ENCODE results near the gene COL4A2.

COL4A2 gene

DNA sequence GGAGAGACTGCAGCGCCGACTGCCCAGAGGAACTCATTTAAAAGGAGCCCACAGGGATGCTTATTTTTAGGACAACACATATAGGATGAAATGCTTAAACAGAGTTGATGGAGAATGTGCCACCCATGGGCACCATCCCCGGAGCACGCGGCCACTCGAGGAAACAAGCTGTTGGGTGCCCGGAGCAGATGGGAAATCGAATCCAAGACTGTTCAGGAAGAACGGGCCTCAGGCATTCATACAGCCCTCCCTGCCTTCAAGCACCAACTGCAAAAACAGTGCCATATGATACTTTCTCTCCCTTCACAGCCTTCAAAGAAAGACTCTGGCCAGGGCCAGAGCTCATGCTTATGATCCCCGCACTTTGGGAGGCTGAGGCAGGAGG lies 214.2 kb downstream of the COL4A2 start:
- TF ChIP-seq, protein P1, sequence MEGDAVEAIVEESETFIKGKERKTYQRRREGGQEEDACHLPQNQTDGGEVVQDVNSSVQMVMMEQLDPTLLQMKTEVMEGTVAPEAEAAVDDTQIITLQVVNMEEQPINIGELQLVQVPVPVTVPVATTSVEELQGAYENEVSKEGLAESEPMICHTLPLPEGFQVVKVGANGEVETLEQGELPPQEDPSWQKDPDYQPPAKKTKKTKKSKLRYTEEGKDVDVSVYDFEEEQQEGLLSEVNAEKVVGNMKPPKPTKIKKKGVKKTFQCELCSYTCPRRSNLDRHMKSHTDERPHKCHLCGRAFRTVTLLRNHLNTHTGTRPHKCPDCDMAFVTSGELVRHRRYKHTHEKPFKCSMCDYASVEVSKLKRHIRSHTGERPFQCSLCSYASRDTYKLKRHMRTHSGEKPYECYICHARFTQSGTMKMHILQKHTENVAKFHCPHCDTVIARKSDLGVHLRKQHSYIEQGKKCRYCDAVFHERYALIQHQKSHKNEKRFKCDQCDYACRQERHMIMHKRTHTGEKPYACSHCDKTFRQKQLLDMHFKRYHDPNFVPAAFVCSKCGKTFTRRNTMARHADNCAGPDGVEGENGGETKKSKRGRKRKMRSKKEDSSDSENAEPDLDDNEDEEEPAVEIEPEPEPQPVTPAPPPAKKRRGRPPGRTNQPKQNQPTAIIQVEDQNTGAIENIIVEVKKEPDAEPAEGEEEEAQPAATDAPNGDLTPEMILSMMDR (IDR thresholded peaks at IDR 0.05): no peak
- peak overlapping the region; percentile 88 to 92 for H3K27ac ChIP-seq
- no peak for DNase-seq (ENCODE audit: low spot score)
- H3K4me3 ChIP-seq: peak overlapping the region; percentile 19

DNA sequence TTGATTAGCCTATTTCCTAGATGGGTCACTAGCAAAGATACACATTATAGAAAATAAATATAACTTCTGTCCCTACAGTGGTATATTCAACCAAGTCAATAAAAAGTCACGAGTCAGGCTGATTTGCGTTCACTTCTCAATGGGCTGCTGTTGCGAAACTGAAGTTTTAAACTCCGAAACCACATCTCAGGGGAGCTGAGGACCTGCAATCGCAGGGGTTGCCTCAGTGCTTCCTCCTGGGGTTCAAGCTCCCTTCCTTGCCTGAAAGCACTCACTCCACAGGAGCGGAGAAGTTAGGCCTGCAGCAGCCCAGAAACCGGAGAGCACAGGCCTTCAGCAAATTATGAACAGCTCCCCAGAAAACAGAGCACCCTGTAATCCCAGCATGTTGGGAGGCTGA lies 214.9 kb downstream of the COL4A2 start:
- no peak overlapping the region for H3K4me3 ChIP-seq
- TF ChIP-seq, protein P1 (IDR thresholded peaks at IDR 0.05): no peak
- DNase-seq (ENCODE audit: low spot score): no peak
- peak overlapping the region; percentile 88 to 92 for H3K27ac ChIP-seq

DNA sequence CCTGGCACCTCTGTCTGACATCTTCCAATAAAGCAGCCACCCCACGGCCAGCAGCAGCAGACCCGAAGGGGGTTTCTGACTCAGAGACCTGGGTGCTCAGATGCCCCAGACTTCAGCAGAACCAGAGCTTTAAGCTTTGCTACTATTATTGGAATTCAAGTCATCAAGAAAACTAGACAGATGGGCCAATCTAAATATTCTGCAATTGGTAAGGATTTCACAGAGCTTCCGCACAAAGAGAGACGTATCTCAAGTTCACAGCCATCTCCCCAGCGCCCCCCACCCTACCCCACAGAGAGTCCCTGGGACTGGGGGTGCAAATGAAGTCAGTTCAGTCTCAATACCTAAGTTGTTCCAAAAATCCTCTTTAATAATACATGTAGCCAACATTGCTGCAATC lies 215.6 kb downstream of the COL4A2 start:
- Histone ChIP-seq H3K27ac (peak overlapping the region; percentile 88 to 92), H3K4me3 (no peak overlapping the region)
- TF ChIP-seq, protein P1 (IDR thresholded peaks at IDR 0.05): no peak
- DNase-seq (ENCODE audit: low spot score): no peak

DNA sequence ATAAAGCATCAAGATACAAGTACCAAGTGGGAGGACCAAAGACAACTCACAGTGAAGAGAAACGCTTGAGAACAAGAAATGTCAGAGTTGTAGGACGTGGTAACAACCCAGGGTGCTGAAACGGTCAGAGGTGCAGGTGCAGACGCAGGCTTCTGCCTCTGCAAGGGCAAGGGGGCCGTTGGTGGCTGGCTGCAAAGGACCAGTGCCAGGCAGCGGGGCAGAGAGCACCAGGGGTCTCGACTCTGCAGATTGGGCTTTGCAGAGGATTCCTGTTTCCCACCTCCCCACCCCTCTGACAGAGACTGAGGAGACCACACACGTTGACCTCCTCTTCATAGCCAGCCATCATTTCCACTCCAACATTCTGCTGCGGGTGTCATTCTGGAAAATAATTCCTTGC lies 216.1 kb downstream of the COL4A2 start:
- Histone ChIP-seq H3K27ac (peak overlapping the region; percentile 88 to 92), H3K4me3 (no peak overlapping the region)
- TF ChIP-seq, protein P1 (IDR thresholded peaks at IDR 0.05): no peak
- DNase-seq (ENCODE audit: low spot score): no peak

DNA sequence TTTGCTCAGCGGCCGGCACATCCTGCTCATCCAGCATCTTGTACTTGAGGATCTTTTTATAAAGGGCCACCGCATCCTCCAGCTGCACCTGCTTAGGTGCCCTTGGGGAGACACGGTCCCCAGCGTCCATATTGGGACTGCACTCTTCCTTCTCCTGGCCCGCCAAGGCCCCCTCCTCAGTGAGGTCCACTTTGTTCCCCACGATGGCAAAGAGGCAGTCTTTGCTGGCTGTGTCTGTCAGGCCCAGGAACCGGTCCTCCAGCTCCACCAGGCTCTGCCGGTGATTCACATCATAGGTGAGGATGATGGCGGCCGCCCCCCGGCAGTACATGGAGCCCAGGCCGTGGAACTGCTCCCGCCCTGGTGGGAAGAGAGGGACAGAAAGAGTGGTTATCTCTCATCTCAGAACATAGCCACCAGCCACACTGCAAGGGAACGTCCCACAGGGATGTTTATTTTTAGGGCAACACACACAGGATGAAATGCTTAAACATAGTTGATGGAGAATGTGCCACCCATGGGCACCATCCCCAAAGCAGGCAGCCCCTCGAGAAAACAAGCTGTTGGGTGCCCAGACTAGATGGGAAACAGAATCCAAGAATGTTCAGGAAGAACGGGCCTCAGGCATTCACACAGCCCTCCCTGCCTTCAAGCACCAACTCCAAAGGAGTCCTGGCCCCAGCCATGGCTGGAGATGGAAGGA lies 216.9 kb downstream of the COL4A2 start:
- TF ChIP-seq, protein P1 (IDR thresholded peaks at IDR 0.05): no peak
- H3K4me3 ChIP-seq: peak overlapping the region; percentile 29
- H3K27ac ChIP-seq: peak overlapping the region; percentile 88 to 92
- DNase-seq (ENCODE audit: low spot score): no peak

DNA sequence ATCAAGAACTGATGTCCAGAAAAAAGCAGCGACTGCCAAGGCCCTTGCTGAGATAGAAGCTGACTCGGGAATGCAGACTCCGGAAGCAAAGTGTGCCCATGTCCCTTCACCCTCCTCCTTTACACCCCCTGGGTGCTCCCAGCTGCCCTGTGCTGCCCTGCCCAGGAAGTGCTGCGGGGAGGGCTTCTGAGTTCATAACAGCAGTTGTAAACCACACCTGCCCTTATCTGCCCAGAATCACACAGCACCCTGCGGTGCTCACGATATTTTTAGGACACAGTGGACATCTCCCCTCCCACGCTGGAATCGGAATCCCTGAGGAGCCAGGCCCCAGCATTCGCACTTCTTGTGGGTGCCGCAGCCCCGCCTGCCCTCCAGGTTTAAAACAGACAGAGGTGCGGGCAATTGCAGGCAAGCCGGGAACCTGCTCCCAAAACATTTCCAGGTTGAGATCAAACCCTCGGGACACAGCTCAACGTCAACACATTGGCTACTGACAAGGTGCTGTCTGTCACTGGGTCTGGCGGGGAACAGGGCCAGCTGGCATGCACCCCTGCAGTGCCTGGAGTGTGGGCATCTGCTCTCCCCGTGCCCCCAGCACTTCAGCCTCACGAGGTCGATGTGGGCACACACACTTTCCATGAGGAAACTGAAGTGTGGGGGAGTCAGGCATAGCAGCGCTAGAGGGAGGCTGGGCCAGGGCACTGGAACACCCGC lies 217.6 kb downstream of the COL4A2 start:
- H3K27ac ChIP-seq: peak overlapping the region; percentile 88 to 92
- H3K4me3 ChIP-seq: peak overlapping the region; percentile 29
- no peak for DNase-seq (ENCODE audit: low spot score)
- TF ChIP-seq, protein P1 (IDR thresholded peaks at IDR 0.05): no peak

Measured in coronary artery (tissue), 2 donors.